Measurements from ENCODE around the gene CFAP69.

Gene CFAP69

GRCh38 chr7:90276033-90276728 lies 31.2 kb downstream of the CFAP69 start:
- H3K4me3 ChIP-seq (ENCODE audit: low read length): no peak overlapping the region
- no peaks in the 10 kb centered on the region for H3K27me3 ChIP-seq (ENCODE audit: control insufficient read depth, insufficient read depth, low read length)
- H3K36me3 ChIP-seq (ENCODE audit: insufficient read depth, low read length): no peaks in the 10 kb centered on the region
- peaks cover 15% of the 10 kb centered on the region for H3K4me1 ChIP-seq (ENCODE audit: control insufficient read depth, insufficient read depth, low read length)
- H3K9ac ChIP-seq (ENCODE audit: low read depth, low read length): no peak overlapping the region
- H3K9me3 ChIP-seq (replicated peaks; ENCODE audit: low read length): no peaks in the 10 kb centered on the region
- H3K4me2 ChIP-seq (ENCODE audit: low read length): no peak overlapping the region

GRCh38 chr7:90288154-90288553 lies 43.2 kb downstream of the CFAP69 start:
- Histone ChIP-seq H3K9me3 (replicated peaks; ENCODE audit: low read length) (no peaks in the 10 kb centered on the region), H3K4me1 (ENCODE audit: control insufficient read depth, insufficient read depth, low read length) (no peaks in the 10 kb centered on the region), H3K4me2 (ENCODE audit: low read length) (no peak overlapping the region), H3K36me3 (ENCODE audit: insufficient read depth, low read length) (no peaks in the 10 kb centered on the region), H3K4me3 (ENCODE audit: low read length) (no peak overlapping the region), H3K27me3 (ENCODE audit: control insufficient read depth, insufficient read depth, low read length) (no peaks in the 10 kb centered on the region), H3K9ac (ENCODE audit: low read depth, low read length) (no peak overlapping the region)

DNA sequence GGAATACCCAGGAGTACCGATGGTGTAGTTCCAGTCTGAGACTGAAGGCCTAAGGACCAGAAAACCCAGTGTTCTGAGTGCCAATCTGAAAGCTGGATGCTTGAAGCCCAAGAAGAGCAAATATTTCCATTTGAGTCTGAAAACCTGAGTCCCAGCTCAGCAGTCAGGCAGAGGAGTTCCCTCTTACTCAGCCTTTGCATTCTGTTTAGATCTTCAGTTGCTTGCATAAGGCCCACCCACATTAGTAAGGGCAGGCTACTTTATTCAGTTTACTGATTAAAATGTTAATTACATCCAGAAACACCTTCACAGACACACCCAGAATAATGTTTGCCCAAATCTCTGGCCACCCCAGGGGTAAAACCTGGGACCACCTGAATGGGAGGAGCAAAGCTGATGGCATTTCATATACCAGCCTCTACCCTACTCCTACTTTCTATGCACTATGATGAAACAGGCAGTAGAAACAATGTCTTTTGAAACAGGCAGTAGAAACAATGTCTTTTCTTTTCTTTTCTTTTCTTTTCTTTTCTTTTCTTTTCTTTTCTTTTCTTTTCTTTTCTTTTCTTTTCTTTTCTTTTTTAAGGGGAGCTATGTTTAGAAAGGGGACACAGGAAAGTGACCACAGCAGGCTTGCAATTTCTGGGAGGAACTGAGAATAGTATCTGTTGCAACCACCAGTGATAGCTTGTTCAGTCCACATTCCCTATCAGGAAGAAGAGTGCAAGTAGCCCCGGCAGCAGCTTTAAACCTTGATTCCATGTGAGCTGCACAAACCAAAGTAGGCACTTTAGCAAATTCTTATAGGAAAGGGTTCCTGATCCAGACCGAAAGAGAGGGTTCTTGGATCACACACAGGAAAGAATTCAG lies 45.5 kb downstream of the CFAP69 start:
- Histone ChIP-seq H3K9ac (ENCODE audit: low read depth, low read length) (no peak overlapping the region), H3K4me2 (ENCODE audit: low read length) (no peak overlapping the region), H3K36me3 (ENCODE audit: insufficient read depth, low read length) (no peaks in the 10 kb centered on the region), H3K4me3 (ENCODE audit: low read length) (no peak overlapping the region), H3K27me3 (ENCODE audit: control insufficient read depth, insufficient read depth, low read length) (no peaks in the 10 kb centered on the region), H3K4me1 (ENCODE audit: control insufficient read depth, insufficient read depth, low read length) (no peaks in the 10 kb centered on the region), H3K9me3 (replicated peaks; ENCODE audit: low read length) (no peaks in the 10 kb centered on the region)

DNA sequence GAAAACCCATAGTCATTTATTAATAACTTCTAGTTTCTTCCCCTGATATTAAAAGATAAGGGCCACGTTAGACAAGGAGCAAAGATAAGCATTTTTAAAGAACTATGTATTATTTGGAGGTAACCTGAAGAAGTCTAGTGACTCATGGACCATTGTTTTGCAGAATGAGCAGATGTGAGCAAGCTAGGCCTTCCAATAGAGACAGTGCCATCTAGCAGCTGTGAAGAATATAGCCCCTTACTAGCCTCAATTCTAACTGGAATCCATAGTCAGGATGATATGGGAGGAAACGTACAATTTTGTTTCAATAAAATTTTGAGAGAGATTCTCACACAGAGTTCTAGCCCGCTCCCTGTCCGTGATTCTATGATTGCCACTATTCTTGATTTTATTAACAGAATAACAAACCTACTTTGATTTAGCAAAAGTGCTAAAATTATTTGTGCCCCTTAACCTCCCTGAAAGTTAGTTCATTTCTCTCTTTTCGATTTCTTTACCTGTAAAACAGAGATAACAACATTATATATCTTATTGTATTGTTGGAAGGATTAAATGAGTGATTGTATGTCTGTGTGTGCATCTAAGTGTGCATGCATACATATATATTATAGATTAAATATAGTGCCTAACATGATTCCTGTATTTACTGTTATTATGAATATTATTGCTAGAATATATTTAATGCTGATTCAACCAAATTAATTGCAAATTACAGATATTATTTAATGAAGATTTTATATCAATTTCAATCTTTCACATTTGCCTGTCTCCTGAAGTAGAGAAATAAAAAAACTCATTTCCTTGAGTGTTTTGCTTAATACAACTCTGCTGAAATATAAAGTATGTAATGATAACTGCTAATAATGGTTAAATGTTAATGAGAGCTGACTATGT lies 53.4 kb downstream of the CFAP69 start:
- Histone ChIP-seq H3K9me3 (replicated peaks; ENCODE audit: low read length) (no peaks in the 10 kb centered on the region), H3K4me2 (ENCODE audit: low read length) (no peak overlapping the region), H3K4me1 (ENCODE audit: control insufficient read depth, insufficient read depth, low read length) (no peaks in the 10 kb centered on the region), H3K9ac (ENCODE audit: low read depth, low read length) (no peak overlapping the region), H3K36me3 (ENCODE audit: insufficient read depth, low read length) (no peaks in the 10 kb centered on the region), H3K4me3 (ENCODE audit: low read length) (no peak overlapping the region), H3K27me3 (ENCODE audit: control insufficient read depth, insufficient read depth, low read length) (no peaks in the 10 kb centered on the region)

- Histone ChIP-seq H3K9ac (ENCODE audit: low read depth, low read length) (no peak overlapping the region), H3K9me3 (replicated peaks; ENCODE audit: low read length) (no peaks in the 10 kb centered on the region), H3K4me1 (ENCODE audit: control insufficient read depth, insufficient read depth, low read length) (peaks cover 3% of the 10 kb centered on the region), H3K4me3 (ENCODE audit: low read length) (no peak overlapping the region), H3K27me3 (ENCODE audit: control insufficient read depth, insufficient read depth, low read length) (no peaks in the 10 kb centered on the region), H3K4me2 (ENCODE audit: low read length) (no peak overlapping the region), H3K36me3 (ENCODE audit: insufficient read depth, low read length) (no peaks in the 10 kb centered on the region)
These were observed 58.3 kb downstream of the CFAP69 start for GRCh38 chr7:90303241-90303640.

GRCh38 chr7:90309872-90310271 lies 64.9 kb downstream of the CFAP69 start:
- no peak overlapping the region for H3K4me3 ChIP-seq (ENCODE audit: low read length)
- no peaks in the 10 kb centered on the region for H3K4me1 ChIP-seq (ENCODE audit: control insufficient read depth, insufficient read depth, low read length)
- H3K27me3 ChIP-seq (ENCODE audit: control insufficient read depth, insufficient read depth, low read length): no peaks in the 10 kb centered on the region
- no peak overlapping the region for H3K4me2 ChIP-seq (ENCODE audit: low read length)
- no peaks in the 10 kb centered on the region for H3K36me3 ChIP-seq (ENCODE audit: insufficient read depth, low read length)
- no peak overlapping the region for H3K9ac ChIP-seq (ENCODE audit: low read depth, low read length)
- H3K9me3 ChIP-seq (replicated peaks; ENCODE audit: low read length): no peaks in the 10 kb centered on the region

DNA sequence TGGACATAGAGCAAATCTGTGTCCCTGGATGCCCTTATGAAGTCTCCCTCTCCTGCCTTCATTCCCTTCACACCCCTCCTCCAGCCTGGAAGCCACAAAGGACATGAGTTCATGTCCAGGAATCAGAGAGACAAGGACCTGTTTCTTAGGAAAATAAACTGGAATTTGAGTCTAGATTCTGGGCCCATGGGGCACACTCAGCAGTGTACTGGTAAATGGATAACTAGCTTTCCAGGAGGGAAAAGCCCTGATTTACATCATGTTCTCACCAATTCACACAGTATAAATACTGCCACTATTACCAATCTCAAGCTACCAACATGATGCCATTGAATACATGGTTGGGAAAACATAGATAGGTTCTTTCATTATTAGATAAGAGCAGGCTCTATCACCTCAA lies 66.2 kb downstream of the CFAP69 start:
- no peaks in the 10 kb centered on the region for H3K9me3 ChIP-seq (replicated peaks; ENCODE audit: low read length)
- H3K4me1 ChIP-seq (ENCODE audit: control insufficient read depth, insufficient read depth, low read length): no peaks in the 10 kb centered on the region
- H3K27me3 ChIP-seq (ENCODE audit: control insufficient read depth, insufficient read depth, low read length): no peaks in the 10 kb centered on the region
- no peak overlapping the region for H3K4me2 ChIP-seq (ENCODE audit: low read length)
- H3K4me3 ChIP-seq (ENCODE audit: low read length): no peak overlapping the region
- H3K36me3 ChIP-seq (ENCODE audit: insufficient read depth, low read length): no peaks in the 10 kb centered on the region
- no peak overlapping the region for H3K9ac ChIP-seq (ENCODE audit: low read depth, low read length)

- Histone ChIP-seq H3K9ac (ENCODE audit: low read depth, low read length) (no peak overlapping the region), H3K4me1 (ENCODE audit: control insufficient read depth, insufficient read depth, low read length) (no peaks in the 10 kb centered on the region), H3K4me3 (ENCODE audit: low read length) (no peak overlapping the region), H3K9me3 (replicated peaks; ENCODE audit: low read length) (no peaks in the 10 kb centered on the region), H3K4me2 (ENCODE audit: low read length) (no peak overlapping the region), H3K36me3 (ENCODE audit: insufficient read depth, low read length) (no peaks in the 10 kb centered on the region), H3K27me3 (ENCODE audit: control insufficient read depth, insufficient read depth, low read length) (no peaks in the 10 kb centered on the region)
These were observed 67.8 kb downstream of the CFAP69 start for GRCh38 chr7:90312745-90313144.

DNA sequence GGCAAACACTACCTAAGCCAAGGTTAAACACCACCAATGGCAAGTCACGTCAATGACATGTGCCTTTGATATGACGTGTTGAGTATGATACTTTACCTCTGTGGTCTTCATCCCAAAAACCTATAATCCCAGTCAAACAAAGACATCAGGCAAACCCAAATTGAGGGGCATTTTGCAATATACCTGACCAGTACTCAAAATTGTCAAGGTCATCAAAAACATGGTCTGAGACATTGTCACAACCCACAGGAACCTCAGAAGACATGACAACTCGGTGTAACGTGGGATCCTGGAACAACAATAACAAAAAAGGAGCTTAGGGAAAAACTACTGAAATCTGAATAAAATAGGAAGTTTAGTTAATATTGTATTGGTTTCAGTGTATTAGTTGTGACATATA lies 68.9 kb downstream of the CFAP69 start:
- Histone ChIP-seq H3K36me3 (ENCODE audit: insufficient read depth, low read length) (no peaks in the 10 kb centered on the region), H3K9me3 (replicated peaks; ENCODE audit: low read length) (no peaks in the 10 kb centered on the region), H3K27me3 (ENCODE audit: control insufficient read depth, insufficient read depth, low read length) (no peaks in the 10 kb centered on the region), H3K4me3 (ENCODE audit: low read length) (no peak overlapping the region), H3K4me2 (ENCODE audit: low read length) (no peak overlapping the region), H3K9ac (ENCODE audit: low read depth, low read length) (no peak overlapping the region), H3K4me1 (ENCODE audit: control insufficient read depth, insufficient read depth, low read length) (no peaks in the 10 kb centered on the region)

GRCh38 chr7:90320014-90320413 lies 75.0 kb downstream of the CFAP69 start:
- Histone ChIP-seq H3K36me3 (ENCODE audit: insufficient read depth, low read length) (no peaks in the 10 kb centered on the region), H3K4me3 (ENCODE audit: low read length) (no peak overlapping the region), H3K9ac (ENCODE audit: low read depth, low read length) (no peak overlapping the region), H3K4me1 (ENCODE audit: control insufficient read depth, insufficient read depth, low read length) (peaks cover 7% of the 10 kb centered on the region), H3K9me3 (replicated peaks; ENCODE audit: low read length) (no peaks in the 10 kb centered on the region), H3K4me2 (ENCODE audit: low read length) (no peak overlapping the region), H3K27me3 (ENCODE audit: control insufficient read depth, insufficient read depth, low read length) (peaks cover 27% of the 10 kb centered on the region)

DNA sequence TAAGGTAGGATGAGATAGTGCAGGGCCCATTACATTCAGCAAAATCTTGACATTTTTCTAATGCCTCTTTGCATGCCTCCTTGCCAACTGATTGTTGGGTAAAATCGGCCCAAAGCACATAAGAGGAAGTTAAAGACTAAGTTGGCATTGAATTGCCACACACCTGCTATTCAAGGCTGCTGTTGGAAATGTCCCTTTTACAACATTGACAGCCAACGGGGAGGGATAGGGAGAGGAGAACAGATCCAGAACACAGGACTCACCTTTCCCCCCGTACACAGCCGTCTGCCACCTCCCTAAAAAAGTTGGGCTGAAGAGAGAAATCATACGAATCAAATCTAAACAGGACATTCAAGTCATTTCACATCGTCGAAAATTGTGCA lies 75.4 kb downstream of the CFAP69 start:
- Histone ChIP-seq H3K27me3 (ENCODE audit: control insufficient read depth, insufficient read depth, low read length) (peaks cover 27% of the 10 kb centered on the region), H3K4me2 (ENCODE audit: low read length) (peak overlapping the region; percentile 90), H3K4me3 (ENCODE audit: low read length) (peak overlapping the region; percentile 70), H3K9me3 (replicated peaks; ENCODE audit: low read length) (no peaks in the 10 kb centered on the region), H3K9ac (ENCODE audit: low read depth, low read length) (no peak overlapping the region), H3K36me3 (ENCODE audit: insufficient read depth, low read length) (no peaks in the 10 kb centered on the region), H3K4me1 (ENCODE audit: control insufficient read depth, insufficient read depth, low read length) (peaks cover 7% of the 10 kb centered on the region)
